Measurements from ENCODE around the gene SSBP4.

SSBP4 gene

DNA sequence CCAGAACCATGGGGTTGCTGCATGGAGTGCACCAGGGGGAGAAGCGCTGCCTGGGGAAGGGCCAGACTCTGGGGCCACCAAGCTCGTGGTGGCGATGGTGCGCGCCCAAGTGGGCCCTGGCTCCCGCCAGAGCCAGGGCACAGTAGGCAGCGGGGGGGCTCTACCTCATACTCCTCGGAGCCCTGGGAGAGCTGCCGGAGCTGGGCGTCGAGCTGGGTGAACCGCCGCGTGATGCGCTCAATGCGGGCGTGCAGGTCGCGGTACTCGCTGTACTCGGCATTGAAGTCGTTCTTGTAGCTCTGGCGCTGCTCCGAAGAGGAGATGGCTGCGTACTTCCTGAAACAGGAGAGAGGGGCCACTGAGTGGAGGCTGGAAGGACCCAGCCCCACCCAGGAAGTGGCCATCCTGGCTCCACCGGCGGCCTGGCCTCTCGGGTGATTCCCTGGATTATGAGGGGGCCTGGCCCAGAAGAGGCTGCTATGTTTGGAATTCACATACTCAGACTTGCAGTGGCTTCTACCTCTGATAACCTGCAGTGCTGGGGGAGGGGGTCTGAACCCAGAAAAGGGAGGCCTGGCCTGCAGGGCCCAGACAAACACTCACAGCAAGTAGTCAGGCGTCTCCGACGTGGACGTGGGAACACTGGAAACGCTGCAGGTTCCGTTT, 27.1 kb downstream of the SSBP4 start:
- no peak for DNase-seq

- DNase-seq, result no peak
Measured at GRCh38 chr19:18446811-18447359, 27.7 kb downstream of the SSBP4 start.

- no peak for DNase-seq
Measured at GRCh38 chr19:18449552-18449951, 30.4 kb downstream of the SSBP4 start.

GRCh38 chr19:18450021-18450930, 31.1 kb downstream of the SSBP4 start:
- DNase-seq, result no peak

GRCh38 chr19:18450931-18451836, 32.0 kb downstream of the SSBP4 start:
- peak; percentile 82 for DNase-seq

GRCh38 chr19:18452386-18452785, 33.2 kb downstream of the SSBP4 start:
- DNase-seq, result no peak

DNA sequence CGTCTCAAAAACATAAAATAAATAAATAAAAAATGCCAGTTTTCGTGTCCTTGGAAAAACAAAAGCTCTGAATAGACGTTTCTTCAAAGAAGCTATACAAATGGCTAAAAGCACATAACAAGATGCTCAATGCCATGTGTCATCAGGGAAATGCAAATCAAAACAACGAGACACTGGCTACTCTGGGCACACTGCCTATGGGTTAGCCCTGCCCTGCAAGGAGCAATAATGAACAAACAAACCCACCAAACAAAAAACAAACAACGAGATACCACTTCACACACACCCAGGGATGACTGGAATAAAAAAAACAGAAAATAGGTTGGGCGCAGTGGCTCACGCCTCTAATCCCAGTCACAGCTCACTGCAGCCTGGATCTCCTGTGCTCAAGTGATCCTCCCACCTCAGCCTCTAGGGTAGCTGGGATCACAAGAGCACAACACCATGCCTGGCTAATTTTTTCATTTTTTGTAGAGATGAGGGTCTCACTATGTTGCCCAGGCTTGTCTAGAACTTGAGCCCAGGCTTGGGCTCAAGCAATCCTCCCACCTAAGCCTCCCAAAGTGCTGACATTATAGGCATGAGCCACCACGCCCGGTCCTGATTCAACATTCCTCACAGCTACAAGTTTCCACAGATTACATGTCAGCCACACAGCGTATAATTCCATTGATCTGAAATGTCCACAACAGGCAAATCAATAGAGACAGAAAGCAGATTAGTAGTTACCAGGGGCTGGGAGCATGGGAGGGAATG, 34.2 kb downstream of the SSBP4 start:
- no peak for DNase-seq

GRCh38 chr19:18456279-18456678, 37.1 kb downstream of the SSBP4 start:
- DNase-seq, result no peak

DNA sequence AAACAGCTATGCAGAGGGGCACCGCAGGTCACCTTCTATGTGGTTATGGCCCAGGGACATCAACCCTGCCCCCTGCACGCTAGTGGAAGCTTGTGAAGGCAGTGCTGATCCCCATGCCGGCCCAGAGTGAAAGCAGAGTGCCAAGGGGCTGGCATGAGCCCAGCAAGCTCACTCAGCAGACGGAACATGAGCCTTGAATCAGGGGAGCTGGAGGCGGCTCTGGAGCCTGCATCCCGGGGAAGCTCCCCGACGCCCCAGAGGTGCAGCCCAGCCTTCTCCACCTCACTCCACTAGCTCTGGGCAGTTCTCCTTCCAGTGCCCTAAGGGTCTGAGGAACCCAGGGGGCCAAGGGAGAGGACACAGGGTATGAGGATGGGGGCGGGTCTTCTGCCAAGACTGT, 37.8 kb downstream of the SSBP4 start:
- no peak for DNase-seq

- DNase-seq, result no peak
Measured at GRCh38 chr19:18457483-18458331, 38.5 kb downstream of the SSBP4 start.

- no peak for DNase-seq
Measured at GRCh38 chr19:18460900-18461299, 41.7 kb downstream of the SSBP4 start.

GRCh38 chr19:18461471-18461870, 42.3 kb downstream of the SSBP4 start:
- no peak for DNase-seq

GRCh38 chr19:18464646-18465045, 45.4 kb downstream of the SSBP4 start:
- DNase-seq, result no peak

DNA sequence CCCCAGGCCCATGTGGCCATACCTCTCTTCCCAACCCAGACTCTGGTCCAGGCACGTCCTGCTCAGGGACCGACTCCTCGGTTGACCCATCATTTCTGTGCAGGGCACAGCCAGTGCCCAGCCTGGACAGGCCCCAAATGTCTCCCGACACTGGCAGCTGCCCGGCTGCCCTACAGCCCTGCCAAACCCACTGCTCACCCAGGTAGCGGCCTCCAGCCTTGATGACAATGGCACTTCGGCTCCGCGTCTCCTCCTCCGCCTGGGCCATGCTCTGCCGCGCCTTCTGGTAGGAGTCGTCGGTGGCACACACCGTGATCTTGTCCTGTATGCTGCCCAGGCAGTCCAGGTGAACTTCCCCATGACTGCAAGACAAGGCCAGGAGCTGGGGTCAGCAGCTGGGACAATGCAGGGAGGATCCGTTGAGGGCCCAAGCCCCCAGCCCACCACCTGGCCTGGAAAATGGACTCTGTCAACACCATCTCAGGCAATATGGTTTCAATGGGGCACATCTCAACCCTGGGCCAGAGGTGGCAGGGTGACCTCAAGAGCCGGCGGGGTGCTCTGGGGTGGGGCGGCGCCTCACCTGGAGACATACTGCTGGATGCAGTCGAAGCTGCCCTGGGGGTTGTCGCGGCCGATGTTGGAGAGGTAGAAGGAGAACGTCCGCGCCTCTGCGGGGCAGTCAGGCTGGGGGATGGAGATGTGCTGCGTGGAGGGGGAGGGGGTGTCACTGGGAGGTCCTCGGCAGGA, 46.2 kb downstream of the SSBP4 start:
- no peak for DNase-seq

GRCh38 chr19:18465964-18466339, 46.8 kb downstream of the SSBP4 start:
- DNase-seq, result no peak

GRCh38 chr19:18466354-18466753, 47.2 kb downstream of the SSBP4 start:
- no peak for DNase-seq

- DNase-seq, result no peak
Measured at GRCh38 chr19:18467978-18468377, 48.8 kb downstream of the SSBP4 start.

DNA sequence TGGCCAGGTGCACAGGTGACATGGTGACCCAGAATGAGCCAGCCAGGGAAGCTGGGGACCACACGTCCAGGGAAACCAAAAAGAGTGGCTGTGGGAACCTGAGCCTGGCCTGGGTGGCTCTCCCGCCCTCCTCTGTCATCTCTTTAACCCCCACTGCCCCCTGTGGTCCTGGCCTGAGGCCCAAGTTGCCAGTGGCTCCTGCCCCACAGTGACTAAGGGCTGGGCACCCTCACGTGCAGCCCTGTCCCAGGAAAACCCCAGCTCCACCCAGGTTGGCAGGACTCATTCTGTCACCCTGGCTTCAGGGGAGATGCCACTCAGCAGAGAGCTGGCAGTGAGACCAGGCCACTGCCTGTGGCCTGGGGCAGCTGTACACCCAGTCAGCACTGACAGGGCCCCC, 49.3 kb downstream of the SSBP4 start:
- peak; percentile 33 for DNase-seq

- peak; percentile 38 for DNase-seq
Measured at GRCh38 chr19:18469069-18469846, 50.1 kb downstream of the SSBP4 start.

- DNase-seq, result no peak
Measured at GRCh38 chr19:18470787-18471186, 51.6 kb downstream of the SSBP4 start.

All from CD4-positive, alpha-beta T cell treated with Interleukin-15 for 1 hour (primary cell).